Measurements from ENCODE around the gene BAD.
A peak's percentile ranks its signal among the peaks of the same experiment; 100 is the strongest.

The BAD gene

DNA sequence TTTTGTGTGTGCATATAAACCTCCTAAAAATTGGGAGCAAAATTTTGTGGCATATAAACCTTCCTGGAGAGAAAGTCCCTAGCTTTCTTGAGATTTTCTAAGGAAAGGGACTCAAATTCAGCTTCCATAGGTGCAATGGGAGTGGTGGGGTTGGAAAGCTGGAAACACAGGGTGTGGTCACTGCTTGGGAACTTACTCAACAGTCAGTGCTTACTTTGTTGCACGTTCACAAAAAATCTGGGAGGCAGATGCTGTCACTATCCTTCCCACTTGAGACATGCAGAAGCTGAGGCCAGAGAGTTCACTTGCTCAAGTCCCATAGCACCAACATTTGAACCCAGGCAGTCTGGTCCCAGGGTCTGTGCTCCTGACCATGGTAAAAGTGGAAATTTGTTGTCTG lies 11.8 kb upstream of the BAD start:
- no peak for DNase-seq (ENCODE audit: low read depth)

DNA sequence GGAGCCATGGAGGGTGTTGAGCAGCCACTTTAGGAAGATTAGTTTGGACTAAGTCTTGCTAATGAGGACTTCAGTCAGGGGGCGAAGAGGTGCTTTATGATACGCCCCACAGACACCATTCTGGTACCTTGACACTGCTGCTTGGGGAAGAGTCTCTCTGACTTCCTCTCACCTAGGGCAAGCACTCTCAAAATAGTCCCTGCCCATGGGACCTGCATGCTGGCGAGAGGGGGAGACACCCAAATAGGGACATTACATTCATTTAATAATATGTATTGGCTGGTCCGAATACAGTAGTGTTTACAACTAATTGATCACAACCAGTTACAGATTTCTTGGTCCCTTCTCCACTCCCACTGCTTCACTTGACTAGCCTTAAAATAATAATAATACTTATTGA lies 11.3 kb upstream of the BAD start:
- no peak for DNase-seq (ENCODE audit: low read depth)

DNA sequence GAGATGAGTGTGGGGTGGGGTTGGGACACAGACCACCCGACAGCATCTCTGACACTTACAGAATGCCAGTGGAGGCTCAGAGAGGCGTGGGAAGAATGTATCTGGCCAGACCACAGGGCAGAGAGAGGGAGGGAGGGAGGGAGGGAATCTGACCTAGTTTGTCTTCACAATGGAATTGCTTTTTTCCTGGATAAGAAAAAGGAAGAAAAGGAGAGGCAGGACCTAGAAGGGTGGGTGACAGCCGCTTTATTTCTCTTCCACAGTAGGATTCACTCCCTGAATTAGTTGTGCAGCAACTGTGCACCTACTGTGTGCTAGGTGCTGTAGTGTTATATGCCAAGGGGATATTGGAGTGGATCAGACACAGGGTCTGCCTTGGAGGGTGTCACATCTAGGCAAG lies 10.3 kb upstream of the BAD start:
- DNase-seq (ENCODE audit: low read depth), result no peak

DNA sequence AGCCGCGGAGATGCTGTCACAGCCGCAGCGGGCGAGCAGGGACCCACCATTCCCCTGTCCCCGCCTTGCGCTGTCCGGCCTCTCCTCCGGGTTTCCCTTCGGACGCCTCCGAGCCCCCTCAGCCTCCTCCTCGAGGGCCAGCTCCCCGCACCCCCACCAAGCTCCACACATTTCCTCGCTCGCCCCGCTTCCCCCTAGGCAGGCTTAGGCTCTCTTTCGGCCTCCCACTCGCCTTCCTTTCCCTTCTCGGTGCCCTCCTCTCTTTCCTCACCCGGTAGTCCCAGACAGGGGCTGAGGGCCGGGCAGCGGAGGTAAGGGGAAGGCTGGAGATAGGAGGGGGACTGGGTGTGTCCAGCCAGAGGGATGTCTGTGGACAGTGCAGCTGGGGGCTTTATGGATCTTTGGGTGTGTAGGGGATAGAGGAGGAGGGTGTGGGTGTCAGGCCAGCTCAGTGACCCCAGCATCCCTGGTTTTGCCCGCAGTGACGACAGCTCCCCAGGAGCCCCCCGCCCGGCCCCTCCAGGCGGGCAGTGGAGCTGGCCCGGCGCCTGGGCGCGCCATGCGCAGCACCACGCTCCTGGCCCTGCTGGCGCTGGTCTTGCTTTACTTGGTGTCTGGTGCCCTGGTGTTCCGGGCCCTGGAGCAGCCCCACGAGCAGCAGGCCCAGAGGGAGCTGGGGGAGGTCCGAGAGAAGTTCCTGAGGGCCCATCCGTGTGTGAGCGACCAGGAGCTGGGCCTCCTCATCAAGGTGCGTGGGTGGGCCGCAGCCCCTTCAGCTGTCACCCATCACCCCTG lies 8.2 kb upstream of the BAD start:
- DNase-seq (ENCODE audit: low read depth), result no peak

DNA sequence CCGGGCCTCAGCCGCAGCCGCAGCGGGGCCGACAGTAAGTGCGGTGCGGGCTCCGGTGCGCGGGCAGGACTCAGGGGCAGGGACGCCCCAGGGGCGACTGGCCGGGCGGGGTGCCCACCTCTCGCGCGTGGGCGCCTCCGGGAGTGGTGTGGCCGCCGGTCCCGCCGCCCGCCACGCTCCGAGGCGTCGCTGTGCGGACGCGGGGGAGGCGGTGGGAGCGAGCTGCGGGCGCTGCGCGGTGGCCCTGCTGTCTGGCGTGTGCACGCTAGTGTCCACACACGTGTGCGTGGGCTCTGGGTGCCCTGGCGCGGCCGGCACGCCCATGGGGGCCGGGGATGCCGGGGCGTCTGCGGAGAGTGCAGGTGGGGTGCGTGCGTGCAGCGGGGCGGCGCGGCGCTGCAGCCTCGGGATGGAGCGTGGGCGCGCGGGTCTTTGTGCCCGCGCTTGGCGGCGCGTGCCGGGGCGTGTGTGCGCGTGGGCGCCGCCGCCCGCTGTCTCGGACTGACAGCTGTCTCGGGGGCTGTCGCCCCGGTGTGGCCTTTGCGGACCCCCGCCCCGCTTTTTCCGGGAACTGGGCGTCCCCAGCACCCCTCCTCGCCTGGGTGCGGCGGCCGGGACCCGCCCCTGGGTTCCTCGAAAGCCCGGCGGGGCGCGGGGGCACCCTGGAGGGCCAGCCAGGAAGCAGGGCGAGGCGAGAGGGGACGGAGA lies 7.4 kb upstream of the BAD start:
- DNase-seq (ENCODE audit: low read depth), result no peak

DNA sequence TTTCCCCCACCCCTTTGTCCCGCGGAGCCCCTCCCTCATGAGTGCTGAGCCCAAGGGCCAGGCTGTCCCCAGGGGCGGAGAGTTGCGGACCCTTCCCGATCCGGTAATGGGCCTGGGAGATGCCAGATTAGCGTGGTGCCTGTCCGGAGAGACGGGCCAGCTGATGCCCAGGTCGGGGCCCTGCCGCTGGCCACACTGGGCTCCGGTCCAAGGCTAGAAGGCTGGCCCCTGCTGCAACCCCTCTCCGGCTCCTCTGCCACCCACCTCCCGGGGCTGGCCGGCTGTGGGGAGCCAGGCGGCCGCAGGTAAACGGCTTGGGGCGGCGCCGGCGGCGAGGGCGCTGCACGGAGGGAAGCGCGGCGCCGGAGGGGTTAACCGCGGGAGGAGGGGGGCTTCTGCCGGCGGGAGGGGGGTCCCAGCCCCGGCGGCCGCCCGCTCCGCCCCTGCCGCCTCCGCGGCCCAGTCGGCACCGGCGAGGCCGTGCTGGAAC lies 6.8 kb upstream of the BAD start, which contains the start of gene KCNK4:
TSS of gene KCNK4 (plus strand) at position 41 of the 490 bp plus-strand sequence. CDS start 1,717 bp downstream, outside the sequence.
- DNase-seq (ENCODE audit: low read depth), result no peak

DNA sequence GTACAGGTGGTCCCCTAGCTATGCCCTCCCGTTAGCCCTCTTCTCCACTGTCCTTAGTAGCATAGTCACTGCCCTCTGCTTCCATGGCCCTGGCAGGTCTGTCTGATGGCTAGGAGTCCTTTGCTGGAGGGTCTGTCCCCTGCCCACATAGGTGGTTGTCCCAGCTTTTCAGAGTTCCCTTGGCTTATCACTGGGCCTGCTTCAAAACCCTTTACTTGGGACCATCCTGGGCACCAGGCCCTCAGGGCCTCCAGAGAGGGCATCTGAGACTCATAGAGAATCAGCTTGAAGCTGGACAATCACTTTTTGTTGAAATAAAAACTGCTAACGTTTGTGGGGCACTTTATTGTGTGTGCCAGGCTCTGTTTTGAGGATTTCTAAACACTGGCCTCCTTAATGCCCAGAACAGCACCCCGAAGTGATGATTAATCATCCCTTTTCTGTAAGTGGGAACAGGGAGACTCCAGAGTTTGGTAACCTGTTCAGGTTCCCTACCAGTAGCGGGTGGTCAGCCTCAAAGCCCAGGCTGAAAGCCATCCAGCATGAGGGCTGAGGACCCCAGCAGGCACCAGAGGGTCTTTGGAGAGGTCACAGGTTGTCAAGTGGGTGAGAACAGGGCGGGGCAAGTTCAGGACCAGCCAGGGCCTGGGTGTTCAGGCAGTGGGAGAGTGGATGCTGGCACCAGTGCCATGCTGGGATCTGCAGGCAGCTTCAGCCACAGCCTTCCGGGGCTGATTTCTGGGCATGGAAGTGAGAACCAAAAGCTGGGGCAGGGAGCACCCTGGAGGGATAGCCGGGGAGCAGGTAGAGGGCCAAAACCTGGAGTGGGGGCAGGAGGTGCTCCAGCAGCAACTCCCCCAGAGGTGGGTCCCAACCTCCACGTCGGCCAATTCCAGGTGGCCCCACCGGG lies 6.1 kb upstream of the BAD start:
- DNase-seq (ENCODE audit: low read depth), result no peak

DNA sequence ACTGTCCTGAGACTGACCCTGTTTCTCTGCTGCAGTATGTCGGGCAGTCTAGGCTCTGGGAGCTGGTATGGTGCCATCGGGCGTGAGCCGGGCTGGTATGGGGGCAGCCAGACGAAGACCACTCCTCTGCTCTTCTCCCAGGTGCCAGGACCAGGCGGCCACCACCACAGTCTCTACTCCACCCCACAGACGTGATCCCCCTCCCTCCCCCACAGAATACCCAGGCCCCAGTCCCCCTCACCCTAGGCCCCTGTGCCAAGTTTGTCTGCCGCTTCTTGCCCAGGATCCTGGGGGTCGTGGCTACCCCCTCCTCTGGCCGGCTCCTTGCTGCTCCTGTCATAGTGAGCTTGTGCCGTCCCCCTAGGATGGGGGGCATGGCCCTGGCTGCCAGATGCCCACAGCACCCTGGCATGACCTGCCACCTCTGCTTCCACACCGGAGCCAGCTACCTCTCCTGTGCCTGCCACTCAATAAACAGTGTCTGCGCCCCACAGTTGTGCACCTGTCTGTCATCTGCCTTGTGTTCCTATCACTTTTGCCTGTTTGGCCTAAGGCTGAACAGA lies 4.6 kb upstream of the BAD start:
- DNase-seq (ENCODE audit: low read depth), result no peak

DNA sequence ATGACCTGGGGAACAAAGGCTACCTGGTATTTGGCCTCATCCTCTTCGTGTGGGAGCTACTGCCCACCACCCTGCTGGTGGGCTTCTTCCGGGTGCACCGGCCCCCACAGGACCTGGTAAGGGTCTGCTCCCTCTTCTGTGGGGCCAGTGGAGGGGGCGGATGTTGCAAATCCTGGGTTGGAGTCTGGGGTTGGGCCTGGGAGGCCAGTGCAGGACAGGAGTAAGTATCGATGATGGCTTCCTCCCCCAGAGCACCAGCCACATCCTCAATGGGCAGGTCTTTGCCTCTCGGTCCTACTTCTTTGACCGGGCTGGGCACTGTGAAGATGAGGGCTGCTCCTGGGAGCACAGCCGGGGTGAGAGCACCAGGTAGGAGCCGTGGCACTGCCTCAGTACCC lies 3.9 kb upstream of the BAD start:
- no peak for DNase-seq (ENCODE audit: low read depth)

DNA sequence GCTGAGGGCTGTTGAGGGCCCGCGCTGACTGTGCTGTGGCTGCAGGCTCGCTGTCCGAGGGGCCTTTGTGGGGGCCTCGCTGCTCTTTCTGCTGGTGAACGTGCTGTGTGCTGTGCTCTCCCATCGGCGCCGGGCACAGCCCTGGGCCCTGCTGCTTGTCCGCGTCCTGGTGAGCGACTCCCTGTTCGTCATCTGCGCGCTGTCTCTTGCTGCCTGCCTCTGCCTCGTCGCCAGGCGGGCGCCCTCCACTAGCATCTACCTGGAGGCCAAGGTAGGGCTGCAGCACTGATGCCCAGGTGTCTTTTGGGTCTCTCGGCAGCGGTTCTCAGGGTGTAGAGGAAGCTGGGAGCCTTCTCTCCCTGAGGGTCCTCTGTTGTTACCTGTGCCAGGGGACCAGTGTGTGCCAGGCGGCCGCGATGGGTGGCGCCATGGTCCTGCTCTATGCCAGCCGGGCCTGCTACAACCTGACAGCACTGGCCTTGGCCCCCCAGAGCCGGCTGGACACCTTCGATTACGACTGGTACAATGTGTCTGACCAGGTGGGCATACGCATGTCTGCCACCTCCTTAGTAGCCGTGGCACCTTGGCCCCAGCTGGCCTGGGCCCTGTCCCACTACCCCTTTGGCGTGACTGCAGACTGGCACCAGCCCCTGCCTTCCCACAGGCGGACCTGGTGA lies 3.3 kb upstream of the BAD start:
- no peak for DNase-seq (ENCODE audit: low read depth)

DNA sequence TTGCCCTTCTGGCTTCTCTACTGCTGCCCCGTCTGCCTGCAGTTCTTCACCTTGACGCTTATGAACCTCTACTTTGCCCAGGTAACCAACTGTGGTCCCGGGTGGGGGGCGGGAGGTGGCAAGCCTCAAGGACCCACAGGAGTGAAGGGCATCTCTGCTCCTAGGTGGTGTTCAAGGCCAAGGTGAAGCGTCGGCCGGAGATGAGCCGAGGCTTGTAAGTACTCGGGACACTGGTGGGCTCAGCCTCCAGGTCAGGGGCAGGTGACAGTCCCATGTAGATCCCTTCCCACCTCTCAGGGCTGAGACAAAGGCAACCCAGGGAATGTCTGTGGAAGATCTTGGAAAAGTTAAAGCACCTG lies 2.3 kb upstream of the BAD start:
- no peak for DNase-seq (ENCODE audit: low read depth)

DNA sequence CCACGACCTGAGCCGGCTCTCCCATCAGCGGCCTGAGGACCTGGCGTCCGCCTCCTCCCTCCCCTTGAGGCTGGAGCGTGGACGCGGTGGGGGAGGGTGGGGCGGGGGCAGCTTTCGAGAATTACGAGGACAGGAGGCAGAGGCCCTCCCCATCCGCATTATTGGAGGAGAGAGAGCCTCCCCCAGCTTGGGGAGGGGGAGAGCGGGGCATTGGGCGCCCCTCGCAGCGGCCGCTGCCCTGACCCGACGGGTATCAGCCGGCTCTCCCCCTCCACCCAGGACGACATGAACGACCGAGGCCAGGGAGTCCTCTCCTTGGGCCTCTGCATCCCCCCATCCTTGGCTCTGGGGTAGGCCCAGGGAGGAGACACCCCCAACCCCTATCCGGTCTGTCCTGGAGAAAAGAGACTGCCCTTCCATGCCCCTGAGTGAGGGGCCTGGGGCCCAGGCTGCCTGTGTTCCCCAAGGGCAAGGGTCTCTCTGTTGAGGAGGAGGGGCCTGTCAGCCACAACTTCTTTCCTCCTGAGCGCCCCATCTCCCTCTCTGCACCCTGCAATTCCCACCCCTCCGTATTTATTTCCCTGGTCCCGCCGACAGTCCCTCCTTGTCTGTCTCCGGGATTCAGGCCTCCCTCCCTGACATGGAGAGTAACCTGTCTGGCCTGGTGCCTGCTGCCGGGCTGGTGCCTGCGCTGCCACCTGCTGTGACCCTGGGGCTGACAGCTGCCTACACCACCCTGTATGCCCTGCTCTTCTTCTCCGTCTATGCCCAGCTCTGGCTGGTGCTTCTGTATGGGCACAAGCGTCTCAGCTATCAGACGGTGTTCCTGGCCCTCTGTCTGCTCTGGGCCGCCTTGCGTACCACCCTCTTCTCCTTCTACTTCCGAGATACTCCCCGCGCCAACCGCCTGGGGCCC lies 1.7 kb upstream of the BAD start:
- DNase-seq (ENCODE audit: low read depth), result no peak

DNA sequence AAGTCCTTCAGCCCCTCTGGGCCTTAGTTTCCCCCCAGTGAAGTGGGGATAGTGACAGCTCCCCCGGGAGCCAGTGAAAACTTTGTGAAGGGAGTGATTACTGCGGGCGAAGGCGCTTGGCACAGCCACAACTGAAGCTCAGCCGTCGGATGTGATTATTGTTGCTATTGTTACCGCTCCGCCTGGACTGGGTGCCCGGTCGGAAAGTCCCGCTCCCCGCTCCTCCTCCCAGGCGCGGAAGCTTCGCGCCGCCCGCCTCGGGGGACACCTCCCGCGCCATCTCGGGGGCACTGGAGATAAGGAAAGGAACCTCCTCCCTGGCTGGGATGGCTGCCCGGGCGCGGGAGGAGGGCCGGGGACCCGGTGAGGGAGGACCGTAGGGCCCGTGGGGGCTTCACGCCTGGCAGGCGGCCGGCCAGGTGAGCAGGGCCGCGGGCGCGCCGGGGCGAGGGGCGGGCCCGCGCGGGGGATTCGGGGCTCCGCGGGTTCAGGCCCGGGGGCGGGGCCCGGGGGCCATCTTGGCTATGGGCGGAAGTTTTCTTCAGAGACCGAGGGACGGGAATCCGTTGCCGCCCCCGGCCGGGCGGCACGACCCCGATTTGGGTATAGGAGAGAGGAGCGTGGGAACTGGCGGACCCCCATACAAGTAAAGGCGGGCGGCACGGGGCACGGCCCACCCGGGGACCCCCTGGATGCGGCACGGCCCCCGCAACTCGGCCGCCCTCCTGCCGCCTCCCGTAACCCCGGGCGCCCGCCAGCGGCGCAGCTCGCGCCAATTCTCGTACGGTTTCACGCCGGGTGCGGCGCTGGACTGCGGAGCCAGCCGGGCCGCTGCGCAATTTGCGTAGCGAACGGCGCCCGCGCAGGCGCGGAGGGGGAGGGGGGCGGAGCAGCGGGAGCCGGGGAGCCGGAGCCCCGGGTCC lies 758 bp upstream of the BAD start, which contains the start of gene GPR137:
TSS of gene GPR137 (plus strand) at position 887 of the 923 bp plus-strand sequence. CDS start 677 bp downstream, outside the sequence.
- DNase-seq (ENCODE audit: low read depth), result peak; percentile 91

DNA sequence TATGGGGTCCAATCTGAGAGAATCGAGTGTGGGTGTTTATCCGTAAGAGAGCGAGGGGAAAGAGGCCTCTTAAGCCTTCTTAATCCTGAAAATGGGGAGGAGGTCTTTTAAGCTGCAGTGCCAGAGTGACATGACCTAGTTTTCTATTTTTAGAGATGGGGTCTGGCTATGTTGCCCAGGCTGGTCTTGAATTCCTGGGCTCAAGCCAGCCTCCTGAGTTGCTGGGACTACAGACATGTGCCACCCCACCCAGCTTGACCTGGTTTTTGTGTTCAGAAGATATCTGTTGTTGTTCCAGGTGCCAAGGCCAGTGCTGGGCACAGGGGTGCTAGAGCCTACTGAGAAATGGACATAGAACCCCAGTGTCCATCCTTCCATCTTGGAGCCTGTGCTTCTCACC lies 1.4 kb downstream of the BAD start:
- DNase-seq (ENCODE audit: low read depth), result no peak

DNA sequence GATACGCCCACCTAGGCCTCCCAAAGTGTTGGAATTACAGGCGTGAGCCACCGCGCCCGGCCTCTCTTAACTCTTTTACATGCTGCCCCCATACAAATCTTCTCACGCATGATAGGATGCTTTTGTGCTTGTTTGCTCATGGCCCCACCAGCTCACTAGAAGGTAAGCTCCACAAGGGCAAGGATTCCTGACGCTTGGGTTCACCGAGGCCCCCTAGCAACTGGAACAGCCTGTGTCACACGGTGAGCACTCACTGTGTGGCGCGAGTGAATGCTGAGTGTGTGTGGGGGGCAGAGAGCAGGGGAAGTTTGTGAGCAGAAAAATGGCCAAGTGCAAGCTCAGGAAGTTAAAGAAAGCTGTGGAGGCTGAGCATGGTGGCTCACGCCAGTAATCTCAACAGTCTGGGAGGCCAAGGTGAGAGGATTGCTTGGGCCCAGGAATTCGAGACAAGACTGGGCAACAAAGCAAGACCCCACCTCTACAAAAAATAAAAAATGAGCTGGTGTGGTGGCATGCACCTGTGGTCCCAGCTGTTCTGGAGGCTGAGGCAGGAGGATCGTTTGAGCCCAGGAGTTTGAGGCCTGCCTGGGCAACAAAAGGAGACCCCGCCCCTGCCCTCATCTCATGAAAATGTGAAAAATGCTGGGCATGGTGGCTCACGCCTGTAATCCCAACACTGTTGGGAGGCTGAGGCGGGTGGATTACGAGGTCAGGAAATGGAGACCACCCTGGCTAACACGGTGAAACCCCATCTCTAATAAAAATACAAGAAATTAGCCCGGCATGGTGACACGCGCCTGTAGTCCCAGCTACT lies 2.3 kb downstream of the BAD start:
- no peak for DNase-seq (ENCODE audit: low read depth)

DNA sequence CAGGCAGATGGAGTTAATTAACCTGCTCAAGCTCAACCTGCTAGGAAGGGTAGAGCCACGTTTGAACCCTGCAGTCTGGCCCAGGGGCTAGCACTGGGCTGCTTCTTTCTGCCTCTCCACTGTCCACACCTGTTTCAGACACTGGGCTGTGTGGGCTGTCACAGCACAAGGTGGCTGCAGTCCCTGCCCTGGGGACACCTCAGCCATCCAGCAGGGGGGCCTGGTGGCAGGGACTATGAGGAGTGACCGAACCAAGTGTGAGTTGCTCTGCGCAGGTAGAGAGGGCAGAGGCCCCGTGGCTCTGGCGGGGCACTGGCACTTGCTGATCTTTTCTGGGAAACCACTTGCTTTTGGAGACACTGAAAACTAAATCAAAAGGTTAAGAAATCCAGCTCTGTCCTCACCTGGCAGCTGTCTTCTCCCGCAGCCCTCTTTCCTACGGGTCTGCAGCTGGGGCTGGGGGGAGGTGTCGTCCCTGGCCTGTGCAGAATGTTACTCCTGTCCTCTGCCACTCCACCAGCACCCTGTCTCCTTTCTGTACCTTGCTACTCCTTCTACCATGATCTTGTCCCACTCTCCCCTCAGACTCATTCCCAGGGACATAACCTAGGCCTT lies 5.8 kb downstream of the BAD start:
- DNase-seq (ENCODE audit: low read depth), result no peak

DNA sequence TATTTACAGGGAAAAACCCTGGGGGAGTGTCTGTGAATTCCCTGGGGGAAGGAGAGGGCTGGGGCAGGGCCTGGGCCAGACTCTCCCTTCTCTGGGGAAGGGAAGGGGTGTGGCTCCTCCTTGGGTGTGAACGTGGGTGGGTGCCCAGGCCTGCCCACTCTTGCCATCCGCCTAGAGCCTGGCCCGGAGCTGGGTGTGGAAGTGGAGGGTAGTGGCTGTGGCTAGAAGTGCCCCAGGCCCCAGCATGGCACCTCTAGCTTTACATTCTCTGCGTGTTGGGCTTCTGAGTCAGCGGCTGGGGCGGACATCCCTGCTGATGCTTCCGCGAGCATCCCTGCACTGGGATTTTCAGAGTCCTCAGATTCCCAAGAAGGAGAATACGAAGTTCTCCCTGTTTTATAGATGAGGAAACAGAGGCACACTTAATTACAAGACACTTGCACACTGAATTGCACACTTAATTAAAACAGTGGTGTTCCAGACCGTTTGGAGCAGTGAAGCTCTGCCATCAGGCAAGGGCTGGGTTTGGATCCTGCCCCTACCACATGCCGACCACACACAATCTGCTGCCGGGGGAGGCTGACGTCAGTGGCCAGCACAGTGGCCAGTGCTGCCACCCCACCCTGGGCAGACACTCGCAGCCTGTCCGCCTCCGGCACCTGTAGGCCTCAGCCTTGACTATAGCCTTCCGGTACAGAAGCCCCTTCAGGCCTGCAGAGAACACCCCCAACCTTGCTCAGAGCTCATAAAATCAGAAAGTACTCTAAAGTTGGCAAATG lies 7.6 kb downstream of the BAD start:
- DNase-seq (ENCODE audit: low read depth), result no peak
